ENCODE measurements around the gene UVRAG.

DNA sequence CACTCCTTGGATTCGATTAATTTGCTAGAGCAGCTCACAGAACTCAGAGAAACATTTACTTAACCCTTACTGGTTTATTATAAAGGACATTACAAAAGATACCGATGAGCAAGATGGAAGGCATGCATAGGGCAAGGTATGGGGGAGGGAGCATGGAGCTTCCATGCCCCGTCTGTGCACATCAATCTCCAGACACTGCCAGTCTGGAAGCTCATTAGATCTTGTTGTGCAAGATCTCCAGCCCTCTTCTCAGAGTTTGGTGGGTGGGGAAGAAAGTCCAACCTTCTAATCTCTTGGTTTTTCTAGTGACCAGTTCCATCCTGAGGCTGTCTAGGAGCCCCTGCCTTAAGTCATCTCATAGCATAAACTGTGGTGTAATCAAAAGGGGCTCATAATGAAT, 190.7 kb downstream of the UVRAG start:
- TF ChIP-seq POLR2AphosphoS5 (IDR thresholded peaks at IDR 0.05; ENCODE audit: borderline replicate concordance, low read depth, low read length) (no peak), EZH2 (IDR thresholded peaks at IDR 0.05) (no peak), FOXP2 (optimal IDR thresholded peaks at IDR 0.05; ENCODE audit: control extremely low read depth, extremely low read length, insufficient read depth) (no peak)
